ENCODE data around the gene TTC7B. TPM values are rescaled to one million over a fixed set of nuclear protein-coding genes. Genes with fewer than 3 reads are reported as not detected.

Gene TTC7B
- total and polyA plus RNA-seq, 2 of the 13 experiments (the other 11 are each of a cell fraction or from before 2014, with no cell fraction given): 1.3 to 3.2 TPM

DNA sequence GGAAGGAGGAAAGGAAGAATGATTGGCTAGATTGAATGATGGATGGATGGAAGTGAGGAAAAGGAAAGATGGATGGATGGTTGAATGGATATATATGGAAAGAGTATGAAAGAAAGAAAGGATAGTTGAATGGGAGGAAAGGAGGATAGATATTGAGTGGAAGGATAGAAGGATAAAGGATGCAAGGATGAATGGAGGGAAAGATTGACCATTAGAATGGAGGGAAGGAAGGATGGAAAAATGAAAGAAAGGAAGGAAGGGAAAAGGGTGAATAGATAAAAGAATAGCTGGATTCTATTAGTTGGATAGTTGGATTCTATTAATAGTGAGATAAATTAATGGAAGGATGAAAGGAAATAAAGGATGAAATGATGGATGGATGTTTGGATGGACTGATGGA lies 313.5 kb downstream of the TTC7B start (continued):
- TF ChIP-seq, protein P1, sequence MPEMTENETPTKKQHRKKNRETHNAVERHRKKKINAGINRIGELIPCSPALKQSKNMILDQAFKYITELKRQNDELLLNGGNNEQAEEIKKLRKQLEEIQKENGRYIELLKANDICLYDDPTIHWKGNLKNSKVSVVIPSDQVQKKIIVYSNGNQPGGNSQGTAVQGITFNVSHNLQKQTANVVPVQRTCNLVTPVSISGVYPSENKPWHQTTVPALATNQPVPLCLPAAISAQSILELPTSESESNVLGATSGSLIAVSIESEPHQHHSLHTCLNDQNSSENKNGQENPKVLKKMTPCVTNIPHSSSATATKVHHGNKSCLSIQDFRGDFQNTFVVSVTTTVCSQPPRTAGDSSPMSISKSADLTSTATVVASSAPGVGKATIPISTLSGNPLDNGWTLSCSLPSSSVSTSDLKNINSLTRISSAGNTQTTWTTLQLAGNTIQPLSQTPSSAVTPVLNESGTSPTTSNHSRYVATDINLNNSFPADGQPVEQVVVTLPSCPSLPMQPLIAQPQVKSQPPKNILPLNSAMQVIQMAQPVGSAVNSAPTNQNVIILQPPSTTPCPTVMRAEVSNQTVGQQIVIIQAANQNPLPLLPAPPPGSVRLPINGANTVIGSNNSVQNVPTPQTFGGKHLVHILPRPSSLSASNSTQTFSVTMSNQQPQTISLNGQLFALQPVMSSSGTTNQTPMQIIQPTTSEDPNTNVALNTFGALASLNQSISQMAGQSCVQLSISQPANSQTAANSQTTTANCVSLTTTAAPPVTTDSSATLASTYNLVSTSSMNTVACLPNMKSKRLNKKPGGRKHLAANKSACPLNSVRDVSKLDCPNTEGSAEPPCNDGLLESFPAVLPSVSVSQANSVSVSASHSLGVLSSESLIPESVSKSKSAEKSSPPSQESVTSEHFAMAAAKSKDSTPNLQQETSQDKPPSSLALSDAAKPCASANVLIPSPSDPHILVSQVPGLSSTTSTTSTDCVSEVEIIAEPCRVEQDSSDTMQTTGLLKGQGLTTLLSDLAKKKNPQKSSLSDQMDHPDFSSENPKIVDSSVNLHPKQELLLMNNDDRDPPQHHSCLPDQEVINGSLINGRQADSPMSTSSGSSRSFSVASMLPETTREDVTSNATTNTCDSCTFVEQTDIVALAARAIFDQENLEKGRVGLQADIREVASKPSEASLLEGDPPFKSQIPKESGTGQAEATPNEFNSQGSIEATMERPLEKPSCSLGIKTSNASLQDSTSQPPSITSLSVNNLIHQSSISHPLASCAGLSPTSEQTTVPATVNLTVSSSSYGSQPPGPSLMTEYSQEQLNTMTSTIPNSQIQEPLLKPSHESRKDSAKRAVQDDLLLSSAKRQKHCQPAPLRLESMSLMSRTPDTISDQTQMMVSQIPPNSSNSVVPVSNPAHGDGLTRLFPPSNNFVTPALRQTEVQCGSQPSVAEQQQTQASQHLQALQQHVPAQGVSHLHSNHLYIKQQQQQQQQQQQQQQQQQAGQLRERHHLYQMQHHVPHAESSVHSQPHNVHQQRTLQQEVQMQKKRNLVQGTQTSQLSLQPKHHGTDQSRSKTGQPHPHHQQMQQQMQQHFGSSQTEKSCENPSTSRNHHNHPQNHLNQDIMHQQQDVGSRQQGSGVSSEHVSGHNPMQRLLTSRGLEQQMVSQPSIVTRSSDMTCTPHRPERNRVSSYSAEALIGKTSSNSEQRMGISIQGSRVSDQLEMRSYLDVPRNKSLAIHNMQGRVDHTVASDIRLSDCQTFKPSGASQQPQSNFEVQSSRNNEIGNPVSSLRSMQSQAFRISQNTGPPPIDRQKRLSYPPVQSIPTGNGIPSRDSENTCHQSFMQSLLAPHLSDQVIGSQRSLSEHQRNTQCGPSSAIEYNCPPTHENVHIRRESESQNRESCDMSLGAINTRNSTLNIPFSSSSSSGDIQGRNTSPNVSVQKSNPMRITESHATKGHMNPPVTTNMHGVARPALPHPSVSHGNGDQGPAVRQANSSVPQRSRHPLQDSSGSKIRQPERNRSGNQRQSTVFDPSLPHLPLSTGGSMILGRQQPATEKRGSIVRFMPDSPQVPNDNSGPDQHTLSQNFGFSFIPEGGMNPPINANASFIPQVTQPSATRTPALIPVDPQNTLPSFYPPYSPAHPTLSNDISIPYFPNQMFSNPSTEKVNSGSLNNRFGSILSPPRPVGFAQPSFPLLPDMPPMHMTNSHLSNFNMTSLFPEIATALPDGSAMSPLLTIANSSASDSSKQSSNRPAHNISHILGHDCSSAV (CRISPR knock-in tag; IDR thresholded peaks at IDR 0.05; ENCODE audit: borderline replicate concordance): no peak
- TF ChIP-seq TRIM24 (CRISPR knock-in tag; IDR thresholded peaks at IDR 0.05) (no peak), ZNF780A (CRISPR knock-in tag; IDR thresholded peaks at IDR 0.05) (no peak), SAP130 (CRISPR knock-in tag; IDR thresholded peaks at IDR 0.05; ENCODE audit: low read depth) (no peak), SRF (IDR thresholded peaks at IDR 0.05; ENCODE audit: low read depth, low read length) (no peak), RORA (CRISPR knock-in tag; IDR thresholded peaks at IDR 0.05) (no peak), ZNF20 (CRISPR knock-in tag; IDR thresholded peaks at IDR 0.05) (no peak), RFX1 (IDR thresholded peaks at IDR 0.05) (no peak), ZNF207 (IDR thresholded peaks at IDR 0.05; ENCODE audit: borderline replicate concordance) (no peak), RELA (CRISPR knock-in tag; IDR thresholded peaks at IDR 0.05) (no peak)
